Measurements from ENCODE around the gene GRK5. TPM values are rescaled to one million over a fixed set of nuclear protein-coding genes. Genes with fewer than 3 reads are reported as not detected.
A peak's percentile ranks its signal among the peaks of the same experiment; 100 is the strongest.
"Not testable (repeated sequence)": the region's sequence is repeated elsewhere in the genome, so short reads cannot be mapped to it uniquely, and the experiment has no call there.

GRK5 gene
- 10 to 100 TPM; 36.4 to 60.1 TPM for total RNA-seq
- long read RNA-seq, transcript GRK5-202 (16 exons, 2,654 nt), result major isoform, 47 of 65 reads
- long read RNA-seq, partial matches to known transcripts, result 6 of 65 reads
- long read RNA-seq, other reads (novel, unspliced or antisense), result 12 of 65 reads

DNA sequence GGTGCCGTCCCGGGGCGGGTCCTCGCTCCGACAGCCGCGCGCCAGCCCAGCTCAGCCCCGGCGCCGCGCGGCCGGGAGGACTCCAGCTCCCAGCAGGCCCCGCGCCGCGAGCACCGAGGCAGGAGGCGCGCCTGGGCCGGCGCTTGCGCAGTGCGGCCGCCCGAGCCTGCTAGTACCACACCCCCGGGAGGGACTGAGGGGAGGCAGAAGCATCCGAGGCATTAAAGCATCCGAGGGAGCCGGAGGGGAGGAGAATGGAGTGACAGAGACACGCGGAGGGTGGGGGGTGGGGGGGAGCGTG is at the start of gene GRK5:
TSS of gene GRK5 (plus strand) at position 206 of the 301 bp plus-strand sequence. CDS start 347 bp downstream, outside the sequence.
- DNase-seq, result peak; percentile 97
- intact Hi-C loops (cut with DNase I), result loop anchor here (2.0 to 10.0 kb wide), 3 partner anchors 65 to 209 kb away; no protein-coding TSS in a partner anchor
- ATAC-seq, result peak; percentile 94 to 95

DNA sequence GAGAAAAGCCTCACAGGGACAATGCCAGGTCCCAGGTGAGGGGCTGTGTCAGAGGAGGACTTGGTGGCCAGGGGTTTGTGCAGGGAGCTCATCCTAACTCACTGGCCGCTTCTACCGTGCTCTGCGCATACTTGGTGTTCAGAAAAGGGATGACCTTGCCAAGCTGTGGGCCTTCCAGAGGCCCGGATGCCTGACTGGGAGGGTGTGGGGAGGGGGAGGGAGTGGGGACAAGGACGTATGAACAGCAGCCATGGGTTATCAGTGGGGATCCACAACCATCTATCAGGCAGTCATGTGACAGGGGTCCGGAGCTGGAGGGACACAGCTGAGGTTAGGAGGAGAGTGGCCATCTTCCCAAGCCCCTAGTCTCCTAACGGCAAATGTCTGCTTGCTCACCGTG is 48.0 kb upstream of the GRK5 start:
- DNase-seq, result no peak
- intact Hi-C loops (cut with DNase I), result no loop called here
- no peak for ATAC-seq

DNA sequence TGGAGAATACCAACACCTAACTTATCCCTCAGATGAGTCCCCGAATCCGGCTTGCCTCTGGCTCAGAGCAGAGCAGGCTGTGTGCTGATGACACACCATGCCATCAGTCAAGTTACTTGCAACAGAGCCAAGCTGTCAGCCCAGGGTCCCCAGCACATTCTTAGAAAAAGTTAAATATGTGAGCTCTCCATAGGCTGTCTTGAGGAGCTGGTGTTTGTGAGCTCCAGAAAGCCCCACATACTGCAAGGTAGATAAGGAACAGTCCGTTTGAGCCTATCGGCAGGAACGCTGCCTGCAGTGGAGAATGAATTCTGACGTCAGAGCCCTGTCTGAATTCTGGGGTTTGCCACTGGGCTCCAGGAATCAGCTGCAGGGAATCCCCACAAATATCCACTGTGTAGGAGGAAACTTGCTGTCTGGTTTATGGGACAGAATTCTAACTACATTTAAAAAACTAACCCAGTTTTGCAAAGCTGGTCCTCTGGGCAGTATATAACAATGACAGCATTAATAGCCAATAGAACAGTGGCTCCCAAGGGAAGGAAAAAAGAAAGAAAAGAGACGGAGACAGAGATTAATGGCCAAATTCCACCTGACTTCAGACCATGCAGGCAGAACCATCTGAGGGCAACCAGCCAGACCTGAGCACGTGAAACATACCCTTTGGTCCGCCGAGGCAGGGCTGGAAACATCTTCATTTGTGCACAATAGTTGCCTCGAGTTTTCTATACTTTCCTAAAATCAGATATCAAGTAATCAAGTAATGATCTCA is 45.5 kb upstream of the GRK5 start:
- ATAC-seq (no peak), DNase-seq (no peak)
- intact Hi-C loops (cut with DNase I), result no loop called here

DNA sequence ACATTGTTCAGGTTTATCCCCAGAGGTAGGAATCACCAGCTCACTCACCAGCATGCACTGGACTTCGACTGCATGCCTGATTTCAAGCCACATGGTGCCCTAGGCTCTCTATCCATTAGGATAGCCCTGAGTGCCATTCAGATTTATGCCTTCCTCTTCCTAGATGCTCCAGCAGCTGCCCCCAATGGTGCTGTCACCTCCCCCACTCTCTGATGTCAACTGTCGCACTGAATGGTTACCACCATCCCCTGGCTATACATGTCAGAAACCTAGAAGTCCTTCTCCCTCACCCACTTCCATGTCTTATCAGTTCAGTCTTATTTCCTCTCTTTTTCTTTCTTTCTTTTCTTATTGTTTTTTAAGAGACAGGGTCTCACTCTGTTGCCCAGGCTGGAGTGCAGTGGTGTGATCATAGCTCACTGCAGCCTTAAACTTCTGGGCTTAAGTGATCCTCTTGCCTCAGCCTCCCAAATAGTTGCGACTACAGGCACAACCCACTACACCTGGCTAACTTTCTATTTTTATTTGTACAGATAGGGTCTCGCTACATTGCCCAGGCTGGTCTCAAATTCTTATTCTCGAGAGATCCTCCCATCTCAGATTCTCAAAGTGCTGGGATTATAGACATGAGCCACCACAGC is 44.8 kb upstream of the GRK5 start:
- intact Hi-C loops (cut with DNase I), result no loop called here
- no peak for DNase-seq
- no peak for ATAC-seq

DNA sequence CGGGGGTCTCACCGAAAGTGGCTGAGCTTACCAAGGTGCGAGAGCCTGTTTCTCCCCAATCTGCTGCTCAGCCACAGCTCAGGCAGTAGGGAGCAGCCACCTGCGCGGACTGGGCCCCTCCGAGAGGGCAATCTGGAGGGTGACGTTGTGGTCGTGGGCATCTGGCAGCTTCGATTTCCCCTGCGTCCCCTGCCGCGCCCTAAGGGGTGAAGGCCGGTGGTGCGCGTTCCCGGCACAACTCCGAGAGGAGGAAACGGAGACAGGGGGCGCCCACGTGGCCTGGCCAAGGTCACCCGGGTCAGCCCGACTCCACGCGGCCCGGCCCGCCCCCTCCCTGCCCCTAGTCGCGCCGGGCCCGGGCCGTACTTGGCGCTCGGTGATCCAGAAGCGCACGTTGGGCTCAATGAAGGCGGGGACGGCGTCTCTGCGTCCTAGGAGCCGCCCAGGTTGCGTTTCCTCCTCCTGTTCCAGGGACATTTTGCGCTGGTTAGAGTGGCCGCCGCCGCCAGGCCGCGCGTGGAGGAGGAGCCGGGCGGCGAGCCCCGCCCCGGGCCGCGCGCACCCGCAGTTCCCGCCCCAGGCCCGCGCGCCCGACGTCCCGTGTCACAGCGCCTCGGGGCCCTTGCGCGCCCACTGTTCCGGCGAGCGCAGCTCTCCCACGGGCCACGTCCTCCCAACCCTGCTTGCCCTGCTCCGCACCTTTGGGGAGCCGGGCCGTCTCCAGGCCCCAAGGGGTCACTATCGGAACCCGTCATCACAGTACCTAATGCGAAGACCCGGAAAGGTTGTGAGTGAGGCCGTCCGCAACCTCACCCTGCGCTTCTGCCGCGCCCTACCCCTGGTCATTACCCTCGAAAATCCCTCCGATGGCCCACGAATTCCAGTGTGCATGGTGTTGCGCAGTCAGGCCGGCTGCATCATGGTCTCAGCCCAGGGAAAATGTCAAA is 41.9 kb upstream of the GRK5 start, which contains the start of gene SFXN4:
TSS of gene SFXN4 (minus strand) at position 544 of the 947 bp plus-strand sequence. CDS start at position 477, 67 bp downstream.
- peak; percentile 86 for DNase-seq
- ATAC-seq, result peak; percentile 97 to 98
- intact Hi-C loops (cut with DNase I), result no loop called here

DNA sequence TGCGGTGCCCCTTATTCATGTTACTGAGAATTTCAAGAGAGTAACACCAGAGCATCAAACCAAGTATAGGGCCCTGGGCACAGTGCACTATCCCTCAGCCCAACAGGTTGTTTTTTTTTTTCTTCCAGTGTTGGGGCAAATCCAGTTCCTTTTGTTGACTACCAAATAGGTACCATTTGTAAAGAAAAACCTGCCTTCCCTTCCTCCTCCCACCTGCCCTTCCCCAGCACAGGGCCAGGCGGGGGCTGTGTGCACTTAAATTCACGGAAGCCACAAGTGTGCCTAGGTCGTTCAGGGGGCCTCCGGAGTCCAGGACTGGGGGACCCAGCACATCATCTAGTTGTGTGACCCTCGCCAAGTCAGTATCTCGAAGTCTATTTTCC is 41.3 kb upstream of the GRK5 start:
- peak in 1 of 2 donors; percentile 13 for ATAC-seq
- intact Hi-C loops (cut with DNase I), result no loop called here
- DNase-seq, result no peak

DNA sequence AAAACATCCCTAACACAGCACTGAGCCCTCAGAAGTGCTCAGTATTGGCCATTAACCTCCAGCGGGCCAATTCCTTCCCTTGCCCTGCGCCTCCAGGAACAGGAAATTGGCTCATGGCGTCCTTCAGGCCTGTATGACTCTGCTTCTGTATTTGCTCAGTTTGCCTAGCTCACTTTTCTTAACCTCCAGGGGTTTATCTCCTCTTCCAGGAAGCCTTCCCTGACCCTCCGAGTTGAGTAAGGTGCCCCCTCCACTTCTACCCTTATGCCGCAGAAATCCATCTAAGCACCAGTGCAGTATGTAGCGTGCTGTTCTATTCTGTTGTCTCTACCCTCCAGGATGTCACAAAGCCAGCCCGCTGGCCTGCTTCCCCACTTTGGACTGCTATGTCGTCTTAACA is 40.8 kb upstream of the GRK5 start:
- no peak for DNase-seq
- intact Hi-C loops (cut with DNase I), result no loop called here
- ATAC-seq, result no peak

DNA sequence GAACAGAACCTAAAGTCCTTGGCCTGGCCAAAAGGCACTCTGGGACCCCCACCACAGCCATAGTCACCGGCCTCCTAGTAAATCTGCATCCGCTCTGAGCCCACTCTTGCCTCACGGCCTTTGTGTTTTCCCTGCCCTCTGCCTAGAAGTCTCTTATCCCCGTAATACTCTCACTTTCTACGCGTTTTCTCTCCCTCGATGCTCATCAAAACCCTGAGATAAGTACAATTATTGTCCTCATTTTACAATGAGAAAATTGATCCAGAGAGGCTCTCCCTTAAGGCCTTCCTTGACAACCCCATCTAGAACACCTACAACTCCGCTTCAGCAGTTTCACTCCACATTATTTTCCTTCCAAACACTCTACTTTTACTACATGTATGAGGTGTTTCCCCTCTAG is 40.3 kb upstream of the GRK5 start:
- intact Hi-C loops (cut with DNase I), result no loop called here
- DNase-seq (no peak), ATAC-seq (no peak)

DNA sequence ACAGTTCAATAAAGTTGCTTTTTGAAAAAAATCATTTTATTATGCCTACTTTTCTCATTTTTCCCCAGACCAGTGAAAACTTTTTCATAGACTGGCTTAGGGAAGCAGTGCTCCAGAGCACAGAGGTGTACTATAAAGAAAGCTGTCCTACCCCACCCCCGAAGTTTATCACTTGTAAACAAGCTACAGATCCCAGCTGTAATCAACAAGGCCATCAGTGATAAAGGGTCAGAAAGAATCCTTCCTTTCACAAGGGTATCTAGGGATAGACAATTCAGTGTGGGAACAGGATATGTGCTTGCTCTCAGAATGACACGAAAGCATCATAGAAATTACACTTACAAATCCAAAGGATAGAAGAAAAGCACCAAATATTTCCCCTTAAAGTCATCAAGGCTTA is 33.3 kb upstream of the GRK5 start:
- ATAC-seq (no peak), DNase-seq (no peak)
- intact Hi-C loops (cut with DNase I), result no loop called here

DNA sequence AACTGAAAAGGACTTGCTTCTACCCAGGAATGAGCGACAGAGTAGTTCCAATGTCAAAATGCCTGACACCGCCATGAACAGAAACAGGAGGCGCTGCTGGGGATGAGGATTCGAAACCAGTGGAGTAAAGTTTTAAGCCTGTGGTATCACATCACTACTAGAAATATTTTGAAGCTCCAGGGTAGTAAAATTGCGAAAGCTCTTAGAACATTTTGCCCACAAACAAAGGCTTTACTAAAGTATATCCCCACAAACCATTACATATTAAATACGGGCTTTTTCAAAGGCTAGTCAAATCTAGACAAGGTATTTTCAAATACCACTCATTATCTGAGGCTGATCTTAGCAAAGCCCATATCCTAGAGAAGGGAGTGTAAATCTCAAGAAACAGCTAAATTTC is 31.2 kb upstream of the GRK5 start:
- ATAC-seq (no peak), DNase-seq (no peak)
- intact Hi-C loops (cut with DNase I), result no loop called here

DNA sequence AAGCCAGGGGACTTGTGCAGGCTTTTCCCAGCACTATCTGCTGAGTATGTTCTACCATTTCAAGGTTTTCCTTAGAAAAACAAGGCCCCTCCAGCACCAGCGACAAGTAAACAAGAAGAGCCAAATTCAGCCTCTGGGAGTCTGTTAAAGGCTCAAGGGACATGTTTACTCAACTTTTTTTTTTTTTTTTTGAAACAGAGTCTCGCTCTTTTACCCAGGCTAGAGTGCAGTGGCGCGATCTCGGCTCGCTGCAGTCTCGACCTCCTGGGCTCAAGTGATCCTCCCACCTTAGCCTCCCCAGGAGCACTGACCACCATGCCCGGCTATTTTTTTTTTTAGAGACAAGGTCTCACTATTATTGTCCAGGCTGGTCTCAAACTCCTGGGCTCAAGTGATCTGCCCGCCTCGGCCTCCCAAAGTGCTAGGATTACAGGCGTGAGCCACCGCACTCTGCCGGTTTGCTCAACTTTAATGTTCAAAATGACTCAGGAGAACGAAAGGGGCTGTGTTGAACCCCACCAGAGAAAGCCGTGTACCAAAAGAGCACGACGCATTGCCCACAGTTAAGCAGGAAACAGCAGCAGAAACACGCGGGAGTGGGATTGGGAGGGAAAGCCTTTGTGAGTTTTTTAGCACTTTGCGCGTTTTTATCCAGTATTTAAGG is 29.5 kb upstream of the GRK5 start:
- DNase-seq, result no peak
- ATAC-seq, result peak; percentile 2 to 11
- intact Hi-C loops (cut with DNase I), result no loop called here

DNA sequence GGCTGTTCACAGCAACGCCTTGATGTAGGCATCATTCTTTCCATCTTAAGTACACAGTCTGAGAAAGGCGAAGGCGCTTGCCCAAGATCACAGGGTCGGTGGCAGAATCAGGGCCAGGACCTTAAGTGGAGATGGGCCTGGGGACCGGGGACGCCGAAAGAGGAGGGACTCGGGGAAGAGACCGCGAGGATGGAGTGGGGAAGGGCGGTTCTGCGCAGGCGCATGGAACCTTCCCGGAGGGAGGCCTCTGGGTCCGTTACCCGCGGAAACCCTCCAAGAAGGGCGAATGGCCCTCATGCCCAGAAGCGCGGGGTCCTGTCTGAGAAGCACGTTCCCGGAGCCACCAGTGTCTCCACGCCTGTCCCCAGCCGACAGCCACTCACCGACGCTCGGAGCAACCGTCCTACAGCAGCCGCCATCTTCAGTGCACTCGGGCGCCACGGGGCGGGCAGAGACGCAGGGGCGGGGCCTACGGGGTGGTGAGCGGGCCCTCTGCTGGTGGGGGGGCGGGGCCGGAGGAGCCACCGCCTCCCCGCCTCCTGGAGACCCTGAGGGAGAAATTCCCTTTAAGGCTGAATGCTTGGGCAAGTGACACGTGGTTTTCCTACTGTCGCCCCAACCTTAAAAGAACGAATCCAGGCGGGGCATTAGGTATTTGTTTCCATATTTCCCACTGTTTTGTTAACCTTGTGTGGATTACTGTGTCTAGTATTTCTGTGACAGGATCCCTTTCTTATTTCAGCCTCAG is 28.8 kb upstream of the GRK5 start, which contains the start of gene PRDX3:
TSS of gene PRDX3 (minus strand) at position 441 of the 748 bp plus-strand sequence. CDS start at position 419, 22 bp downstream.
- ATAC-seq (peak; percentile 99 to 100), DNase-seq (peak; percentile 95)
- intact Hi-C loops (cut with DNase I), result no loop called here

DNA sequence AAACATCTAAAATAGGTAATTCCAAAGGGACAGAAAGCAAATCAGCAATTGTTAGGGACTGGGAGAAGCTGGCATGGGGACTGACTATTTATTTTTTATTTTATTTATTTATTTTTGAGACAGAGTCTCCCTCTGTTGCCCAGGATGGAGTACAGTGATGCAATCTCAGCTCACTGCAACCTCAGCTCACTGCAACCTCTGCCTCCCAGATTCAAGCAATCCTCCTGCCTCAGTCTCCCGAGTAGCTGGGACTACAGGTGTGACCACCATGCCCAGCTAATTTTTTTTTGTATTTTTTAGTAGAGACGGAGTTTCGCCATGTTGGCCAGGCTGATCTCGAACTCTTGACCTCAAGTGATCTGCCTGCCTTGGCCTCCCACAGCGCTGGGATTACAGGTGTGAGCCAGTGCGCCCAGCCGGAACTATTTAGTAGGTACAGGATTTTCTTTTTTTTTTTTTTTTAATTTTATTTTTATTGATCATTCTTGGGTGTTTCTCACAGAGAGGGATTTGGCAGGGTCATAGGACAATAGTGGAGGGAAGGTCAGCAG is 26.4 kb upstream of the GRK5 start:
- ATAC-seq; DNase-seq; intact Hi-C loops (cut with DNase I): not testable (repeated sequence)

DNA sequence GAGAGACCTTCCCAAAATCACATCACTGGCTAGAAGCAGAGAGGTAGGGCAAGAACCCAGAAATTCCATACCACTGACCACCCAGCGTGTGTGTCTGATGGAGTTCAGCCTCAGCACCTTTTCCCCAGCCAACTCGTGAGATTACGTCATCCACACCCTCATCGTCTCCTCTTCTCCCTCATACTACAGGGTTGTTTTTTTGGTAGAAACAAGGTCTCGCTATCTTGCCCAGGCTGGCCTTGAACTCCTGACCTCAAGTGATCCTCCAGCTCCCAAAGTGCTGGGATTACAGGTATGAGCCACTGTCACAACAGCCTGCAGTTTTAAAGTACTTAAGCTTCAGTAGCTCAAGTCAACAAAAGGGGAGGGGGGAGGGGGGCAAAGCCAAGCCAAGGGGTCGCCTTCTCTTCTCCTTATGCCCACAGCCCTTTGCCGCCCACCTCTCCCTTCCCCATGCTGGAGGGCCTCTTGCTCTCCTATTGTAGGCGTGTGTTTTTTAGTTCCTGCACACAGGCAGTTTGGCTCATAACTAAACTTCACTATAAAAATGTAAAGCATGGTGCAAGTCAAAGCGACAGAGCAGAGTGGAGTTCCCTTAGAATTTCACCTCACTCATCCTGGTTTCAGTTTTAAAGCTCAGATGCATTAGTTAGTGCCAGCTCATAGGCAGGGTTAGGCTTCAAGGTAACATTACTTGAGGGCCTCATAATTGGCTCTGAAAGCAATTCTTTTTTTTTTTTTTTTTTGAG is 23.5 kb upstream of the GRK5 start:
- intact Hi-C loops (cut with DNase I), result no loop called here
- ATAC-seq (no peak), DNase-seq (no peak)

DNA sequence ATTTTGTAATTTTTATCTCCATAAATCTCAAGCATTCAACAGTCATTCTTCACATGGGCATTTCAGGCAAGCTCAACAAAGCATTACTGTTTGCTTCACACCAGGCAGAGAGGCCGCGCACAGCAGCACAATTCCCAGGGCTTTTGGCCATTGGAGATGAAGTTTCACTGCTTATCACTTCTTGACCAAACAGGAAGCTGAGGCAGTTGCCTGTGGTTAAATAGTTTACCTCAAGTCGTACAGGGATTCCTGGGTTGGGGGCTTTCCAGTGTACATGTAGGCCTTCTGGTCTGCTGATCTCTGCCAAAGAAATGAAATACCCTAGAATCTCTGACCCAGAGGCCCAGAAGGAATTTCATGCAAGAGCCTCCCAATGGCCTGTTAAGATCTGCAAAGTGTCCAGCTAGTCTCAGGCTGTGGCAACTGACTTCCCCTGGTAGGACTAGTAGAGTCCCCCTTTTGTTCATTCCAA is 17.5 kb upstream of the GRK5 start:
- ATAC-seq (no peak), DNase-seq (no peak)
- intact Hi-C loops (cut with DNase I), result no loop called here

DNA sequence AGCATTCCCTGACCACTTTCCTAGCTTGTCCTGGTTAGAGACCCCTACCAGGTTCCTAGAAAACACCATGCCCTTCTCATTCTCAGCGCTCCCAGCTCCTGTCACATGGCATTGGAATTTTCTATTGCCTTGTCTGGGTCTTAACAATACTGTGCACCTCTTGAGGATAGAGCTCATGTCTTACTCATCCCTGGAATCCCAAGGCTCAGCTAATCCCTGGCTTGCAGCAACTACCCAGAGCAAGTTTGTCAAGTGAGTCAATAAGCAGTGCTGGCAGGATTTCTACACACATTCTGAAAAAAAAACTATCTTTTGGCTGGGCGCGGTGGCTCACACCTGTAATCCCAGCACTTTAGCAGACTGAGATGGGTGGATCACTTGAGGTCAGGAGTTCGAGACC is 17.0 kb upstream of the GRK5 start:
- DNase-seq, result no peak
- ATAC-seq, result peak in 1 of 2 donors; percentile 65
- intact Hi-C loops (cut with DNase I), result no loop called here

Measured in left cardiac atrium (tissue), 4 donors.